Activated T-cell treated with anti-CD3 and anti-CD28 coated beads, Interleukin-2, amount 50 U/mL, for 48 hours (primary cell): Measurements from ENCODE around the gene HMGA1.

ENCODE experiments used
- DNase-seq, 2 experiments: peaks; one replicate each; pipeline ENCODE4 v3.0.0-alpha.2; 2020

The HMGA1 gene

GRCh38 chr6:34236443-34237315 lies at the start of gene HMGA1:
TSS of gene HMGA1 (plus strand) at chr6:34236873. CDS start at chr6:34240781, 3,908 bp downstream.
- peak; percentile 90 to 91 for DNase-seq

GRCh38 chr6:34189806-34190503 lies 46.7 kb upstream of the HMGA1 start:
- DNase-seq: peak in 1 of 2 experiments; percentile 46

- DNase-seq: no peak
These were observed 46.1 kb upstream of the HMGA1 start for GRCh38 chr6:34190504-34191122.

GRCh38 chr6:34194772-34195171 lies 41.9 kb upstream of the HMGA1 start:
- DNase-seq: no peak

- no peak for DNase-seq
These were observed 41.0 kb upstream of the HMGA1 start for GRCh38 chr6:34195726-34196115.

- peak; percentile 93 to 95 for DNase-seq
These were observed 40.4 kb upstream of the HMGA1 start for GRCh38 chr6:34196116-34196832.

GRCh38 chr6:34196833-34197195 lies 39.9 kb upstream of the HMGA1 start:
- DNase-seq: no peak

GRCh38 chr6:34200340-34200971 lies 36.2 kb upstream of the HMGA1 start:
- no peak for DNase-seq

- DNase-seq: no peak
These were observed 35.1 kb upstream of the HMGA1 start for GRCh38 chr6:34201455-34202107.

GRCh38 chr6:34202329-34203201 lies 34.1 kb upstream of the HMGA1 start:
- DNase-seq: no peak

GRCh38 chr6:34204693-34205092 lies 32.0 kb upstream of the HMGA1 start:
- DNase-seq: no peak

GRCh38 chr6:34205466-34205865 lies 31.2 kb upstream of the HMGA1 start:
- DNase-seq: no peak

GRCh38 chr6:34205916-34206315 lies 30.8 kb upstream of the HMGA1 start:
- no peak for DNase-seq

GRCh38 chr6:34206726-34207125 lies 29.9 kb upstream of the HMGA1 start:
- DNase-seq: no peak

GRCh38 chr6:34207695-34208443 lies 28.8 kb upstream of the HMGA1 start:
- peak; percentile 60 to 69 for DNase-seq

- DNase-seq: no peak
These were observed 22.9 kb upstream of the HMGA1 start for GRCh38 chr6:34213772-34214171.

GRCh38 chr6:34218691-34219090 lies 18.0 kb upstream of the HMGA1 start:
- no peak for DNase-seq

- no peak for DNase-seq
These were observed 13.2 kb upstream of the HMGA1 start for GRCh38 chr6:34223381-34223955.
